Measurements from ENCODE around the gene RPS18. TPM values are rescaled to one million over a fixed set of nuclear protein-coding genes. Genes with fewer than 3 reads are reported as not detected.

Gene RPS18
- total RNA-seq, 1 donor from 2014 or later: 950 TPM

GRCh38 chr6:33237741-33238140 is 34.1 kb upstream of the RPS18 start:
- Histone ChIP-seq H3K36me3 (no peaks in the 10 kb centered on the region), H3K27ac (replicated peaks) (no peak overlapping the region), H3K27me3 (ENCODE audit: low read depth) (peaks cover 83% of the 10 kb centered on the region), H3K4me3 (no peak overlapping the region), H3K9me3 (replicated peaks) (no peaks in the 10 kb centered on the region), H3K4me1 (no peaks in the 10 kb centered on the region)
- DNase-seq: no peak
- intact Hi-C loops (cut with micrococcal nuclease): no loop called here
- no peak for TF ChIP-seq CTCF (IDR thresholded peaks at IDR 0.05; ENCODE audit: borderline replicate concordance)

GRCh38 chr6:33241968-33242367 is 29.9 kb upstream of the RPS18 start:
- intact Hi-C loops (cut with micrococcal nuclease): no loop called here
- peaks cover 63% of the 10 kb centered on the region for H3K27me3 ChIP-seq (ENCODE audit: low read depth)

GRCh38 chr6:33243476-33243875 is 28.4 kb upstream of the RPS18 start:
- Histone ChIP-seq H3K27me3 (ENCODE audit: low read depth) (peaks cover 51% of the 10 kb centered on the region), H3K4me3 (no peak overlapping the region), H3K36me3 (no peaks in the 10 kb centered on the region), H3K9me3 (replicated peaks) (no peaks in the 10 kb centered on the region), H3K27ac (replicated peaks) (no peak overlapping the region), H3K4me1 (peaks cover 8% of the 10 kb centered on the region)
- intact Hi-C loops (cut with micrococcal nuclease): no loop called here
- DNase-seq: no peak
- TF ChIP-seq CTCF (IDR thresholded peaks at IDR 0.05; ENCODE audit: borderline replicate concordance): no peak

More at GRCh38 chr6:33241968-33242367, 29.9 kb upstream of the RPS18 start:
- H3K36me3 ChIP-seq: no peaks in the 10 kb centered on the region
- H3K4me3 ChIP-seq: no peak overlapping the region
- no peak for DNase-seq
- no peak overlapping the region for H3K27ac ChIP-seq (replicated peaks)
- no peaks in the 10 kb centered on the region for H3K4me1 ChIP-seq
- no peak for TF ChIP-seq CTCF (IDR thresholded peaks at IDR 0.05; ENCODE audit: borderline replicate concordance)
- no peaks in the 10 kb centered on the region for H3K9me3 ChIP-seq (replicated peaks)

- intact Hi-C loops (cut with micrococcal nuclease): loop anchor here (5.0 kb wide), 2 partner anchors 86 to 126 kb away; no protein-coding TSS in a partner anchor
- H3K4me1 ChIP-seq: peaks cover 30% of the 10 kb centered on the region
These were observed 23.8 kb upstream of the RPS18 start for GRCh38 chr6:33247977-33248642.

GRCh38 chr6:33248643-33248931 is 23.3 kb upstream of the RPS18 start:
- H3K9me3 ChIP-seq (replicated peaks): no peaks in the 10 kb centered on the region
- H3K4me1 ChIP-seq: peaks cover 30% of the 10 kb centered on the region
- H3K4me3 ChIP-seq: peak overlapping the region; percentile 72
- peak overlapping the region; percentile 96 for H3K27ac ChIP-seq (replicated peaks)
- intact Hi-C loops (cut with micrococcal nuclease): loop anchor here (5.0 kb wide), 2 partner anchors 86 to 126 kb away; no protein-coding TSS in a partner anchor
- peak; percentile 20 for TF ChIP-seq CTCF (IDR thresholded peaks at IDR 0.05; ENCODE audit: borderline replicate concordance)
- H3K27me3 ChIP-seq (ENCODE audit: low read depth): peaks cover 13% of the 10 kb centered on the region
- peak; percentile 18 for DNase-seq
- peaks cover 17% of the 10 kb centered on the region for H3K36me3 ChIP-seq

More at GRCh38 chr6:33247977-33248642, 23.8 kb upstream of the RPS18 start:
- Histone ChIP-seq H3K9me3 (replicated peaks) (no peaks in the 10 kb centered on the region), H3K36me3 (peaks cover 15% of the 10 kb centered on the region), H3K4me3 (peak overlapping the region; percentile 72), H3K27ac (replicated peaks) (peak overlapping the region; percentile 96), H3K27me3 (ENCODE audit: low read depth) (peaks cover 13% of the 10 kb centered on the region)
- DNase-seq: peak; percentile 89
- peak; percentile 99 for TF ChIP-seq CTCF (IDR thresholded peaks at IDR 0.05; ENCODE audit: borderline replicate concordance)
